HG03520 (cell line): ENCODE data around the gene SUSD2.
"Not testable (repeated sequence)": the region's sequence is repeated elsewhere in the genome, so short reads cannot be mapped to it uniquely, and the experiment has no call there.

Source experiments
- ATAC-seq: cut with Tn5 transposase; IDR thresholded peaks from one replicate; pipeline ENCODE4 v1.9.1; 2021; ENCODE audit warnings: mild to moderate bottlenecking, moderate library complexity; ENCODE audit not compliant: unreplicated experiment

SUSD2 gene

DNA sequence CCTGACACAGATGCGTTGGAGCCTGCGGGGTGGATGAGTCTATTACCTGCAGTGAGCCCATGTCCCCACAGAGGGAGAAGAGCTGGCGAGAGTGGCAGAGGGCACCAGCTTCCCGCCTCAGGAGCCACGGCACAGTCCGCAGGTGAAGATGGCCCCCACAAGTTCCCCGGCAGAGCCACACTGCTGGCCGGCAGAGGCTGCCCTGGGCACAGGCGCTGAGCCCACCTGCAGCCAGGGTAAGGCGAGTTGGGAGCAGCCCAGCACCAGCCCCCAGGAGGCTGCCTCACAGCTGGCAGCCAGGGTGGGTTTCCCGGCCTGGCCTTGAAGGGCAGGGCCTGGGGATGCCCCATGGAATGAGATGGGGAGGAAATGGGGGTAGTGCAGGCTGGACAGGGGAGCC lies 5.2 kb upstream of the SUSD2 start:
- no peak for ATAC-seq

DNA sequence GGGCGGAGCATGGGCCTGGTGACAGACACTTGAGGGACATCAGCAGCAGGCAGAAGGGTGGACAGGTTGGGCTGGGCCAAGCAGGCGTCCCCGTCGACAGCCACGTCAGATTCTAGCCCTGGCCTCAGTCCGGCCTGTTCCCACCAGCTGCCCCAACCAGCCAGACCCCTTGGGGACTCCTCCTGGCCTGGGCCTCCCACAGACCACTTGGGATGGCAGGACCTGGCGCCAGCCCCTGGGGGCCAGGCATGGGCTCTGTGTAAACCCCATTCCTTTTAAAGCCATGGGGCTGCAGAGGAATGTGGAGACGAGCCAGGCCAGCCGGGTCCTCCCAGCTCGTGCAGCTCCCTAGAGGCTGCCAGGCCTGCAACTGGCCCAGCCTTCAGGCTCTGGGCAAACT lies 4.7 kb upstream of the SUSD2 start:
- no peak for ATAC-seq

DNA sequence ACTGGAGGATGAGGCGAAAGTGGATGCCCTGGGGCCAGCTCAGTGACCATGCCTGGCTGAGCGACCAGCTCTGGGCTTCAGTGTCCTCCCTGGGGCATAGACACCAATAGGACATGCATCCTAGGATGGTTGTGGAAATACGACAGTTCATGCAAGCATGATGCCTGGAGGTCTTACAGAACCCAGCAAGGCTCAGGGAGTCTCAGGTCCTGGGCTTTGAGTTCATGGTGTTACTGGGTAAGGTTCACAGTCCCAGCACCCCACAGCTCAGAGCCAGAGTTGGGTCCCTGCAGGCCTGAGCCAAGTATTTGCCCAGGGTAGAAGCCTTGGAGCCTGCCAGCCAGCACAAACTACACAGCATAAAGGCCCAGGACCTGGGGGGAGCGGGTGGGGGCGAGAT lies 4.2 kb upstream of the SUSD2 start:
- ATAC-seq, result no peak

DNA sequence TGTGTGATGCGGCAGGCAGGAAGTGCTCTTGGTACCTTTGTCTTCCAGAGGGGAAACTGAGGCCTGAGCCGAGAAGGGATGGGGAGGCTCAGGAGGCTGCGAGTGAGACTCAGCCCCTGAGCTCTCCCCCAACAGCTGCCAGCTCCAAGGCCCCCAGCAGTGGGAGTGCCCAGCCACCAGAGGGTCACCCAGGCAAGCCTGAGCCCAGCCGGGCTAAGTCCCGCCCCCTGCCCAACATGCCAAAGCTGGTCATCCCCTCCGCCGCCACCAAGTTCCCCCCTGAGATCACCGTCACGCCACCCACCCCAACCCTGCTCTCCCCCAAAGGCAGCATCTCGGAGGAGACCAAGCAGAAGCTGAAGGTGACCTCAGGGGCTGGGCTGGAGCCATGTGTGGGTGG lies 3.8 kb upstream of the SUSD2 start:
- ATAC-seq, result no peak

DNA sequence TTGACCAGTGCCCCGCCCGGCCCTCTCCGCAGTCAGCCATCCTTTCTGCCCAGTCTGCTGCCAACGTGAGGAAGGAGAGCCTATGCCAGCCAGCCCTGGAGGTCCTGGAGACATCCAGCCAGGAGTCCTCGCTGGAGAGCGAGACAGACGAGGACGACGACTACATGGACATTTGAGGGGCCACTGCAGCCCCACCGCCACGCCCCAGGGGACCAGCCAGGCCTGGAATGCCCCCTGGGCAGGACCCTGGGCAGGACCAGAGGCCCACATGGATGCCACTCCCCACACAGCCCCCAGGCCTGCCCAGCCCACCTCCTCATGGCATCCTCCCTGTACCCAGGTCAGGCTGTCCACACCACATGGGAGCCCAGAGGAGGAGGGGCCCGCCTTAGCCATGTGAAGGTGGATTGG lies 3.3 kb upstream of the SUSD2 start:
- no peak for ATAC-seq

DNA sequence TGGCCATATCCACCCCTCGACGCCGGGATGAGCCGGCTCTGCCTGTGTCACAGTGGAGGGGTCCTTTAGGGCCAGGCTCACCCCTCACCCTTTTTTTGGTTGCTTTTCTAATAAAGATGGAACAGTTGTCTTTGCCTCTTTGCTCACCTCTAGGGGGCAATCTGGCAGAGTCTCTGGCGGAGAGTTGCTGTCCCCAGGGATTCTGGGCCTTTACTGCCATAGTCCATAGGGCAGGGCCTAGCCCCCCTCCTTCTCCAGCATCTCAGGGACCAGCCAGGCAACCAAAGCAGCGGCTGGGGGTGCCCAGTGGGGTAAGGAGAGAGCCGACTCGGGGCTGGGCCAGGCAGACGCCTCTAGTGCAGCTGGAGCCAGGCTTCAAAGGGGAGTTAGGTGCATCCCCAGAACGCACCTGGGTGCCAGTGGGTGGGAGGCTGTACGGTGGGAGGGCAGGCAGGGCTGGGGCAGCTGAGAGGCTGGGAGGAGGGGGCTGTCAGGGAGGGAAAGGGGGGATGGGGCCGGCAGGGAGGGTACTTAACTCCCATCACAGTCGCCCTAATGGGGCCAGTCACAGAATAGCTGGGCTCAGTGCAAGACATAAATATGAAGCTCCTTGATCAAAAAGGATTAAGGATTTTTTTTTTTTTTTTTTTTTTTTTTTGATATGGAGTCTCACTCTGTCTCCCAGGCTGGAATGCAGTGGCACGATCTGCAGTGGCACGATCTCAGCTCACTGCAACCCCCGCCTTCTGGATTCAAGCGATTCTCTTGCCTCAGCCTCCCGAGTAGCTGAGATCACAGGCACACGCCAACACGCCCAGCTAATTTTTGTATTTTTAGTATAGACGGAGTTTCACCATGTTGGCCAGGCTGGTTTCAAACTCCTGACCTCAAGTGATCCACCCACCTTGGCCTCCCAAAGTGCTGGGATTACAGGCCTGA lies 2.5 kb upstream of the SUSD2 start:
- ATAC-seq, result no peak

DNA sequence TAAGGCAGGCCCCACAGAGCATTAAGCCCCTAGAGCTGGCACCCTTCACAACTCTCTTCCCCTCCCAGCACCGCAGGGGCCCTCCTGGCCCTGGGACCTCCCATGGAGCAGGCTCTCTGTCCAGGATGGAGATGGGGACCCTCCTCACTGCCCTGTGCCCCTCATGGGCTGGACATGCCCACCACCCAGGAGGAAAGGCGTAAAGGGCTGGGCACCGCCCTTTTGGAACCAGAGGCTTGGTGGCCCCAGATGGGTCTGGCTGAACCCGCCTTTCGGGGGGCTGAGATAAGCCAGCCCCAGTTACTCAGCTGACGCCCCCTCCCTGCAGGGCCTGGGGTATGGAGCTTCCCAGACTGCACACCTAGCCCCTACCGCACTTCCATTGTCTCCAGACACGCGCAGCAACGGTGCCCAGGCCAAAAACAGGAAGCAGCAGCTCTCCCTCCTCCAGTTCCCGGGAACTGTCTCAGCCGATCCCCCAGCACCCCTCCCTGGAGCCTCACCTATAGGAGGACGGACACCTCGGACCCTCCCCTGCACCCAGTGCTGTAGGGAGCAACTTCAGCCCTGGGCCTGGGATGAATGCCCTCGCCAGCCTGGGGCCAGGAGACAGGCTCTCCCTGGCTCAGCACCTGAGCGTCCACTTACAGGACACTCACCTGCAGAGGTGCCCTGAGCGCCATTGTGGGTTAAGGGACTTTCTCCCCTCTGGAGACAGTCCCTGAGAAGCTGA lies 1.6 kb upstream of the SUSD2 start:
- ATAC-seq, result no peak

DNA sequence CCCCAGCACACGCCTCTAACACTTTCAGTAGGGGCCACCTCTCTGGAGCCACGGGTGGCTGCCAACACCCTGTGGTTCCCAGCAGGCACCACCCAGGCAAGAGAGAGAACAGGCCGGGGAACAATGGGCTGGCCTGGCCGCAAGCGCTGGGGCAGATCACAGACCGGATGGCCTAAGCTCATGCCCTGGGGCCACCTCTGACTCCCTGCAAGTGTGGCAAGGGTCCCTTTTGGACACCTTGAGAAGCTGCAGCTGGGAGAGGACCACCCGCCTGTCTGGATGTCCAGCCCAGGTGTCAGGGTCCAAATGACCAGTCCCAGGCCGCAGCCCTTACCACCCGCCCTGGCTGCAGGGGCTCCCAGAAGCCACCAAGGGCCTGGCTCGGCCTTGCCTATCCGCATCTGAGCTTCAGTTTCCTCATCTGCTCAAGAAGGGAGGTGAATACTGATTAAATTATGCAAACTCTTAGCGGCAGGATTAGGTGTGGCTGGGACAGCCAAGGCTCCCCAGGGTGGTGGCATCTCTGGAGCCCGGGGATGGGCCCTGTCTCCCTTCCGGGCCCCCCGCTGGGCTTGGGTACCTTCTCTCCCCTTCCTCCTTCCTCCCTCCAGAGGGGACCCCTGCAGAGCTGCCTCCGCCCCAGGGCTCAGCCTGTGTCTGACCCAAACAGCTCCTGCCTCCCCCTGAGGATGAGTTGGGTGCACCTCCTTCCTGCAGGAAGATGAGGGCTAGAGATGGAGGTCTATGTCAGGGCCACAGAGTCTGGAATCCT lies 785 bp upstream of the SUSD2 start:
- ATAC-seq, result no peak

DNA sequence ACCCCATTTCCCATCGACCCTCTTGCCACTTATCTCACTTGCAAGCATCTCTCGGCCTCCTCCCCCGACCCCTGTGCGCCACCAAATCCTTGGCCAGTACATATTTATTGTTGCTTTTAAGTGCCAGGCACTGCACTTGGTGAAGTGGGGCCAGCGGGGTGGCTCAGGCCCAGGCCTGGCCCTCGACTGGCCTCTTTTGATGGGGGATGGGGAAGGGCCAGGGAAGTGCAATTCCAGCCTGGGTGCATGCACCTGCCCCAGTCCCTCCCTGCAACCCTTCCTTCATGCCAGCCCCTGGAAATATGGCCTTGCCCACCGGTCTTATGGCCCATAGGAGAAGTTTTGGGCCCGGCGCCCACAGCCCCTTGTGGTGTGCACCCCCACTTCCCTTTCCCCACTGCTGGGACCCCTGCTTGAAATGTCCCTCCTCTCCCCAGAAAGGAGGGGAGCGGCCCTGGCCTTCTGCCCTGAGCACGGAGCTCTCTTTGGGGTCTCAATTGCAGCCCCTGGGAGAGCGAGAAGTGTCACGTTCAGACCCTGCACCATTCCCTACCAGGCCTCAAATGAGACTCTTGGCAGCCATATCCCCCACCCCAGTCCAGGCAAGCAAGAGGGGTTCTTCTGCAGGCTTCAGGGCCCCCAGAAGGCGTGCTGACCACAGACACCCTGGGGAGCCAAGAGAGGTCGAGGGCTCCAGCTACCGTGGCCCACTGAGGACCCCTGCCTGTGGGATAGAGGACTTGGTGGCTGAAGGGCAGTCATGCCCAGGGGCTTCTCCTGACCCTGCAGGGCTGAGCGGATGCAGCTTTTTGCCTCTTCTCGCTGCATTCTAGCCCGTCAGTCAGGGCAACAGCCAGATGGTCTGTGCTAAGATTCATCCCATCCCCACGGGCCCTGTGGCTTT lies 961 bp downstream of the SUSD2 start:
- ATAC-seq, result no peak

DNA sequence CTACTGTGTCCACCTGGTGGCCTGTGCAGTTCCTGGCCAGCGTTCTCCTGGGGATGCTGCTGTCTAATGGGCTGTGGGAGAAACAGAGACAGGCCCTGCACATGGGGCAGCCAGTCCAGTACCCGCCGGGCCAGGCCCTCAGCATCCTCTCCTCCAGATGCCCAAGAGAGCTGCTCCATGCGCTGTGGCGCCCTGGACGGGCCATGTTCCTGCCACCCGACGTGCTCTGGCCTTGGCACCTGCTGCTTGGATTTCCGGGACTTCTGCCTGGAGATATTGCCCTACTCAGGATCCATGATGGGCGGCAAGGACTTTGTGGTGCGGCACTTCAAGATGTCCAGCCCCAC lies 1.6 kb downstream of the SUSD2 start:
- ATAC-seq, result not testable (repeated sequence)

DNA sequence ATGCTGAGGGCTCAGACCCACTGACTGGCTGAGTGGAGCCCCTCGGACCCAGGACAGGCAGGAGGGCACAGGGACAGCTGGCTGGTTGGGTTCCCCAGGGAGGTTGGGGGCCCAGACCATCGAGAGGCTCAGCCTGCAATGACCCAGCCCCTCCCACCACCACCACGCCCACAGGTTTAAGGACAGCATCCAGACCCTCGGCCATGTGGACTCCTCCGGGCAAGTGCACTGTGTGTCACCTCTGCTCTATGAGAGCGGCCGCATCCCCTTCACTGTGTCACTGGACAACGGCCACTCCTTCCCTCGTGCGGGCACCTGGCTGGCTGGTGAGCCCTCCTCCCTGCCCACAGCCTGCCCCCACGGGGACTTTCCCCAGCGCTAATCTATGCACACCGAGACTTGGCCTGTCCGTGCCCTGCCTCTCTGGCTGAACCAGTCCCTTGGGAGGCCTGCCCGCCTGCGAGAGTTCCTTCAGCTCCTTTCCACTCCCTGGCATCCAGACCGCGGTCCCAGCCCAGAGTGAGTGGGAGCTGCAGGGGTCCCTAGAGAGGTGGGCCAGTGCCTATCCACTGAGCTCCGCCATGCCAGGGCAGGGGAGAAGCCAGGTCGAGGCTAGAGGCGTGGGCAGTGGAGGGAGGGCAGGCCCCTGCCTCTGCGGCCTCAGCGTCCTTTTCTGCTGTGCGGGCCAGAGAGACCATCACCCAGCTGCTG lies 2.2 kb downstream of the SUSD2 start:
- ATAC-seq, result no peak

DNA sequence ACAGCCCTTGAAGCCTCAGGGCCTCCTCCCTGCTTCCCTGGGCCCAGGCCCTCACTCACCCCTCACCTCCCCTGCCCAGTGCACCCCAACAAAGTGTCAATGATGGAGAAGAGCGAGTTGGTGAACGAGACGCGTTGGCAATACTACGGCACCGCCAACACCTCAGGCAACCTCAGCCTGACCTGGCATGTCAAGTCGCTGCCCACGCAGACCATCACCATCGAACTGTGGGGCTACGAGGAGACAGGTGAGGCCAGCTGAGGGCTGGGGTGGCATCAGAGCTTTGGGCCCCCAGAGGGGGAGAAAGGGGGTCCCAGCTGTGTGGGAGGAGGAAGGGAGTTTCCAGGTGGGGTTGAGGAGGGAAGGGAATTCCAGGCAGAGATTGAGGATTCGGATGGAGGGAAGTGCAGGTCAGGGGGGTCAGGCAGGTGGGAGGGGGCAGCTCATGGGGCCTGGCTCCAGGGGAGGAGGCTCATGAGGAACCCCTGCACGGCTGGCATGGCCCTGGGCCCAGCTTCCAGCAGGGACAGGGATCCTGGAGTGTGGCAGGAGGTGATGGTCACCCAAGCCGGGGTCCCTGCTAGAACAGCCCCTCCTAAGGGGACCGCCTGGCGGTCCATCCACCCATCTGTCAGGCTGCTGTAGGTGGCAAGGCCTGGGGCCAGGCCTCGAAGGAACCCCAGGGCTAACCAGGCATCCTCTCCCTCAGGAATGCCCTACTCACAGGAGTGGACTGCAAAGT lies 2.9 kb downstream of the SUSD2 start:
- no peak for ATAC-seq

DNA sequence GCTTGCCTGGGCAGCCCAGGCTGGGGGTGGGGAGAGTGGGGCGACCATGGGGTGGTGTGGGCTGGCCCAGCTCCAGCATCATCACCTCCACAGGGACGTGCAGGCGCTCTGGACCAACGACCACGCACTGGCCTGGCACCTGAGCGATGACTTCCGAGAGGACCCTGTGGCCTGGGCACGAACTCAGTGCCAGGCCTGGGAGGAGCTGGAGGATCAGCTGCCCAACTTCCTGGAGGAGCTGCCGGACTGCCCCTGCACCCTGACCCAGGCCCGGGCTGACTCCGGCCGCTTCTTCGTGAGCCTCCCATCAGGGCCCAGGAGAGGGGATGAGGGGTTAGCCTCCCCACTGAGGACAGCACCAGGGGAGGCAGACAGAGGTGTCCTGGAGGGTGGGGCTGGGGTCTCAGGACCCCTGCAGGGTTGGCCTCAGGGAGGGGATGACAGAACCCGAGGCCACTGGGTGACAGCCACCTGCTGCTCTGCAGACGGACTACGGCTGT lies 3.8 kb downstream of the SUSD2 start:
- ATAC-seq, result no peak

DNA sequence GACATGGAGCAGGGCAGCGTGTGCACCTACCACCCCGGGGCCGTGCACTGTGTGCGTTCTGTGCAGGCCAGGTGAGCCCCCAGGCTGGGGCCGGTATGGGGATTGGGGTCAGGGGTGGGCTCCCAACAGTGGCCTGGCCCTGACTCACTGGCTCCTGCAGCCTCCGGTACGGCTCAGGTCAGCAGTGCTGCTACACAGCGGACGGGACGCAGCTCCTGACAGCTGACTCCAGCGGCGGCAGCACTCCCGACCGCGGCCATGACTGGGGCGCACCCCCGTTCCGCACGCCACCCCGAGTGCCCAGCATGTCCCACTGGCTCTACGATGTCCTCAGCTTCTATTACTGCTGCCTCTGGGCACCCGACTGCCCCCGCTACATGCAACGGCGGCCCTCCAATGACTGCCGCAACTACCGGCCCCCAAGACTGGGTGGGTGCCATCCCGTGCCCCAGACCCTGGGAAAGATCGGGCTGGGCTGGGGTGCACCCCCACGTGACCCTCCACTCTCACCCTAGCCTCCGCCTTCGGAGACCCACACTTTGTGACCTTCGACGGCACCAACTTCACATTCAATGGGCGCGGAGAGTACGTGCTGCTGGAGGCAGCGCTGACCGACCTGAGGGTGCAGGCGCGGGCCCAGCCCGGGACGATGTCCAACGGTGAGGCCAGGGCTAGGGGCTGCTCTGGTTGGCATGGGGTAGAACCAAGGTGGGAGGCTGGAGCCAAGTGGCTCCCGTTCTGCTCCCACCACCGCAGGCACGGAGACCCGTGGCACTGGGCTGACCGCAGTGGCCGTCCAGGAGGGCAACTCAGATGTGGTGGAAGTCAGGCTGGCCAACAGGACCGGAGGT lies 4.4 kb downstream of the SUSD2 start:
- no peak for ATAC-seq

DNA sequence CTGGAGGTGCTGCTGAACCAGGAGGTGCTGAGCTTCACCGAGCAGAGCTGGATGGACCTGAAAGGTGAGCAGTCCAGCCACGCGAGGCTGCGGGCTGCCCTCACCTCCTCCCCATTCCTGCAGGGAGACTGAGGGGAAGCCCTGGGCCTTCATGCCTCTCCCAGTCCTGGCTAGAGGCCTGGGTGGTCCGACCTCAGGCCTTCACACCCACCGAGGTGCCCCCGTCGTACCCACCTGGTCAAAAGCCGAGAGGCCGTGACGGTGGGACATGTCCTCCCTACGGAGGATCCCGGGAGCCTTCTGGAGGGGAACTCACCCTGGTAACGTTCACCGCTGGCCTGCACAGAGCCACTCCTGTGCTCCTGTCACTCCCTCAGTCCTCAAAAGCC lies 5.1 kb downstream of the SUSD2 start:
- ATAC-seq, result no peak

DNA sequence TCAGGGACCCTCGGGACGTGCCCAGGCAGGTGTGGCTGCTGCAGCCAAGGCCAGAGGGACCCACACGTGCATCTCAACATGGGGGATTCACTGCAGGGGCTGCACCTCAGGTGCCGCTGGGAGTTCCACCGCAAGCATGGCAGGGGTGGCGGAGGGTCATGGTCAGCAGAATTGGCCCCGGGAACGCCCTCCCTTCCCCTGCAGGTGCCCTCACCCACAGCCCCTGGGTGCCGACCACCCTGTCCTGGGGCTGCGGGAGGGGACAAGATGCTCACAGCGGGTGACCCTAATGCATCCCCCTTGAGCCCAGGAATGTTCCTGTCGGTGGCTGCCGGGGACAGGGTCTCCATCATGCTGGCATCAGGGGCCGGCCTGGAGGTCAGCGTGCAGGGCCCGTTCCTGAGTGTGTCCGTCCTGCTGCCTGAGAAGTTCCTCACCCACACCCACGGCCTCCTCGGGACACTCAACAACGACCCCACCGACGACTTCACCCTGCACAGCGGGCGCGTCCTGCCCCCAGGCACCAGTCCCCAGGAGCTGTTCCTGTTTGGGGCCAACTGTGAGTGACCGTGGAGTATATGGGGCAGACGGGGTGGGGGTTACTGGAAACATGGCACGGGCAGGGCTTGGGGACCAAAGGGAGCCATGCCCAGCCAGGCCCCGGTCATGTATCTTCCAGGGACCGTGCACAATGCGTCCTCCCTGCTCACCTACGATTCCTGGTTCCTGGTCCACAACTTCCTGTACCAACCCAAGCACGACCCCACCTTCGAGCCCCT lies 5.8 kb downstream of the SUSD2 start:
- ATAC-seq, result no peak
